ENCODE results near the gene AGTR1.

AGTR1 gene

DNA sequence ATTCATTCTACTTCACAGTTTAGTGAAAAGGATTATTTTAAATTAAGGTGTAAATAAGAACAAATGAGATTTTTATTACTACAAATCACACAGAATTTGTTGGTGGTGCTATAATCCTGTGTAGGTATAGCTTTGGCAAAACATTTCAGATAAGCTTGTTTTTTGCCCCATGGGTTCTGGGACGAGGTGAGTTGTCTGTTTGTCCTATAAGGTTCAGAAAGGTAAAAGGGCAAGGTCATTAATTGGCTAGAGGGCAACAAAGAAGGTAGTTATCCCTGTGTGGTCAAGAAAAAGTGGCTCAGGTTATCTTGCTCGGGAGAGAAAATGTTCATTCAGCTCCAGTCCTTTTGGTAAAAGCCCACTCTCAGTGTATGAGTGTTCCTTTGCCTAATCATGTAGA, 23.2 kb downstream of the AGTR1 start:
- DNase-seq (ENCODE audit: insufficient read length) (no peak), FAIRE-seq (no peak)
- no peak for TF ChIP-seq POLR2A (IDR thresholded peaks at IDR 0.05; ENCODE audit: low read depth, low read length)
- TF ChIP-seq POLR2AphosphoS5 (IDR thresholded peaks at IDR 0.05; ENCODE audit: low read depth, low read length), result no peak
- no peak for TF ChIP-seq TAF1 (IDR thresholded peaks at IDR 0.05; ENCODE audit: borderline replicate concordance, low read depth, low read length)

DNA sequence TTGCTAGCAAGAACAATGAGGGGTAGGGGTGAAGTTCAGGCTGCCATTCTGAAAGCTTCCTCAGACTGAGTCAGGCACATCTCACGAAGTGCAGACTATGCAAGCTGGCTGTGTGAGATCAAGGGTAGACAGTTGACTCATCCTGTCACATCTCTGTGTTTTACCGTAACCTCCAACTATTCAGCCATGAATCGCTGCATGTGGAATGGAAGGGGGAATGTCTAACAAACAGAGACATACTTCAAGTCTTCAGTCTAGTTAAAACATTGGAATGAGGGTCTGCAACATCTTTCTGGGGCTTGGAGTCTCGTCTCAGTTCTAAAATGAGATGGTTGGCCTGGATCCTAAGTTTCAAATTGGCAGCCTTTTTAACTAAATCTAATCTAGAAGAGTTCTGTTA, 25.9 kb downstream of the AGTR1 start:
- TF ChIP-seq POLR2AphosphoS5 (IDR thresholded peaks at IDR 0.05; ENCODE audit: low read depth, low read length) (no peak), TAF1 (IDR thresholded peaks at IDR 0.05; ENCODE audit: borderline replicate concordance, low read depth, low read length) (no peak), POLR2A (IDR thresholded peaks at IDR 0.05; ENCODE audit: low read depth, low read length) (no peak)
- FAIRE-seq (no peak), DNase-seq (ENCODE audit: insufficient read length) (no peak)

DNA sequence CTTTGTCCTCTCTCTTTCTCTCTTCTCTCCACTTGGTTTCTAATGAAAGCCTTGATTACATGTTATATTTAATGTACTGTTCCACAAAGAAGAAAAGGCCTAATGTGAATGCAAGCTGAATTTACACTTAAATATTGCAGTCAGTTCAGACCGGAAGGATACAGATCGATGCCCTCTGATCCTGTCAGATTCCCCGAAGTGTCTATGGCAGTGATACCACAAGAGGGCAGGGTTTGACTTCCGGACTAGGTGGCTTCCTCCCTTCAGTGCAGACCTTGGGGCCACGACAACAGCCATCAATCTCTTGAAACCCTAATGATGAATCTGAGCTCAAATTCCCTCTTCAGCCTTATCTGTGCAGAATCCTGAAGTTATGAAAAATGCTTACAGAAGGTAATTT, 29.5 kb downstream of the AGTR1 start:
- TF ChIP-seq TAF1 (IDR thresholded peaks at IDR 0.05; ENCODE audit: borderline replicate concordance, low read depth, low read length) (no peak), POLR2AphosphoS5 (IDR thresholded peaks at IDR 0.05; ENCODE audit: low read depth, low read length) (no peak), POLR2A (IDR thresholded peaks at IDR 0.05; ENCODE audit: low read depth, low read length) (no peak)
- FAIRE-seq, result no peak
- no peak for DNase-seq (ENCODE audit: insufficient read length)

DNA sequence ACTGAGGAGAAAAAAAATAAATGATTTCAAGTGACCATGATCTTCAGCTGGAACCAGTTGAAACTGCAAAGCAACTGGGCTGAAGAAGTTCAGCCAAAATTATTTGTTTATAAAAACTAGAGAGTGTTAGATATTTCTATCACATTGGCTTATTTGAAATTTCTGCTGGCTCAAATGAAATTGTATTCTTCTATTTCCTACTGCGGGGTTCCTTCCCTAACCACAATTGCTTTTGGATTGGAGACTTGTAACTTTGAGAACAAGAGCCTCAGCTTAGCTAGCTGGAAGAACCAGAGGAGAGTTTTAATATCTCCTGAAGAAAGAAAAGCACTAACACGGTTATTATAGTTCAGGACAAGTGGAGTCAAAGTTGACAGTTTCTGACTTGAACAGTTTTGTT, 31.1 kb downstream of the AGTR1 start:
- TF ChIP-seq POLR2A (IDR thresholded peaks at IDR 0.05; ENCODE audit: low read depth, low read length) (no peak), POLR2AphosphoS5 (IDR thresholded peaks at IDR 0.05; ENCODE audit: low read depth, low read length) (no peak), TAF1 (IDR thresholded peaks at IDR 0.05; ENCODE audit: borderline replicate concordance, low read depth, low read length) (no peak)
- DNase-seq (ENCODE audit: insufficient read length), result no peak
- FAIRE-seq, result no peak

DNA sequence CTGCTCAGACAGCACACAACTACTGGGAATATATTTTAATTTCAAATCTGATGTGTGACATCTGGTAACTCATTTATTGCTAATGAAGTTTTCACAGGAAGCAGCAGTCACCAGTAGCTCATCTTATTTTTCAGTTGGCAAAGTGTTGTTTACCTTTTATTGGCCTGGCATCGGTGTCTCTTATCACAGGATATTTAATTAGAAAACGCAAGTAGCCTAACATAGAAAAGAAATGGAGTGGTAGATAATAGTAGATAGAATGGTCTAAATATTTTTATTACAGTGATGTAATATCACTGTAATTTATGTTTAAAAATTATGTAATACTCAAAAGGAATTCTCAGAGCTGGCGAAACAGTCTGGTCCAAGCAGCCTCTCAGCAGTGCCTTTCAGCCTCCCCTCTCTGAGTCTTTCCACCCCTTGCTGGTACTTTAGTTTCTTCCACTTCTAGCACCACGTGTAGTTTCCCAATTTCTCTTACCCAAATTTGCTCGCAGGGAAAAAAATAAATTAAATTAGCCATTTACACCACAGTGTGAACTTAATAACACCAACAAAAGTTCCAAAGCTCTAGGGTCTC, 31.9 kb downstream of the AGTR1 start:
- DNase-seq (ENCODE audit: insufficient read length) (no peak), FAIRE-seq (no peak)
- no peak for TF ChIP-seq TAF1 (IDR thresholded peaks at IDR 0.05; ENCODE audit: borderline replicate concordance, low read depth, low read length)
- no peak for TF ChIP-seq POLR2A (IDR thresholded peaks at IDR 0.05; ENCODE audit: low read depth, low read length)
- TF ChIP-seq POLR2AphosphoS5 (IDR thresholded peaks at IDR 0.05; ENCODE audit: low read depth, low read length), result no peak

DNA sequence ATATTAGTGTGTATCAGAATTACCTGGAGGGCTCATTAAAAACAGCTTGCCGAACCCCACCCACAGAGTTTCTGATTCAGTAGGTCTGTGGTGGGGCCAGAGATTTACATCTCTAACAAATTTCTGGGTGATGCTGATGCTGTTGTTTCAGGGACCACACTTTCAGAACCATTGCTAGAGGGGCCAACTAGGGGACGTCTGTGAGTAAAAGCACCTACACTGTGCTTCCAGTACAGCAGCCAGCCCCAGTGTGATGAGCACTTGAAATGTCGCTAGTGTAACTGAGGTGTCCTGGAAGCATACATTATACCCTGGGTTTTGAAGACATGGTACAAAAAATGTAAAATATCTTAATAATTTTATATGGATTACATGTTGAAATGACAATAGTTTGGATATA, 33.0 kb downstream of the AGTR1 start:
- FAIRE-seq (no peak), DNase-seq (ENCODE audit: insufficient read length) (no peak)
- no peak for TF ChIP-seq POLR2AphosphoS5 (IDR thresholded peaks at IDR 0.05; ENCODE audit: low read depth, low read length)
- no peak for TF ChIP-seq POLR2A (IDR thresholded peaks at IDR 0.05; ENCODE audit: low read depth, low read length)
- no peak for TF ChIP-seq TAF1 (IDR thresholded peaks at IDR 0.05; ENCODE audit: borderline replicate concordance, low read depth, low read length)

DNA sequence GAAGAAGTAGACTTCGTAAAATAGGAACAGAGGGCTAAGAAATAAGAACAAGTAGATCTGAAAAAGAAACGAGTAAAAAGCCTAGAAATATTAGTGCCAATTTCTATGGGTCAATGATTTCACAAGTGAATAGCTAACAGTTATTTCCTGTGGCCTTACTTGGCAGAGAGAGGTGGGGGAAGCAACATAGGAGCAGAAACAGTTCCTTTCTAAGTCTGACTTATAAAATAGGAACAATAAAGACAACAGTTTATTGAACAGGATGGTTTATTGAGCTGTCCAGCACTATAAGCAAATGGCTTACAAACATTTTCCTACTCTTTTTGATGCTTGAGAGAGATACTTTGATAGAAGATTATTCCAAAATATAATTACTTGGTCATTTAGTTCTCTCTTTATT, 37.9 kb downstream of the AGTR1 start:
- no peak for TF ChIP-seq TAF1 (IDR thresholded peaks at IDR 0.05; ENCODE audit: borderline replicate concordance, low read depth, low read length)
- no peak for TF ChIP-seq POLR2AphosphoS5 (IDR thresholded peaks at IDR 0.05; ENCODE audit: low read depth, low read length)
- no peak for TF ChIP-seq POLR2A (IDR thresholded peaks at IDR 0.05; ENCODE audit: low read depth, low read length)
- DNase-seq (ENCODE audit: insufficient read length) (no peak), FAIRE-seq (no peak)

DNA sequence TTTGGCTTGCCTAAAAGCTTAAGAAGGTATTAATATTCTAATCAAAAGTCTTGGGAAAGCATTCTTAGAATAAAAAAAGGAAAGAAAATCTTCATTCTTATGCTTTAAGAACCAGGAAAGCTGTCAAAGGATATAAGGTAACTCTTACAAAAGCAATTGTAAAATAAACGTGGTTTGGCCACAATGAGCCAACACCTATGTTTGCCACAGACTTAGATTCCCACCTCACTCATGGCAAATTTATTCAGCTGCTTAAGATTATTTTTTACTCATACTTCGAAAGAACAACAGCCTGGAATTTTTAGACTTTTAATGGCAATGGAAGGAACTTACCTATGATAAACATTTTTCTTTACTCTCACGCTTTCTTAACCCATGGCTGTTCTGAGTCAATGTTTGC, 38.4 kb downstream of the AGTR1 start:
- DNase-seq (ENCODE audit: insufficient read length), result no peak
- FAIRE-seq, result no peak

DNA sequence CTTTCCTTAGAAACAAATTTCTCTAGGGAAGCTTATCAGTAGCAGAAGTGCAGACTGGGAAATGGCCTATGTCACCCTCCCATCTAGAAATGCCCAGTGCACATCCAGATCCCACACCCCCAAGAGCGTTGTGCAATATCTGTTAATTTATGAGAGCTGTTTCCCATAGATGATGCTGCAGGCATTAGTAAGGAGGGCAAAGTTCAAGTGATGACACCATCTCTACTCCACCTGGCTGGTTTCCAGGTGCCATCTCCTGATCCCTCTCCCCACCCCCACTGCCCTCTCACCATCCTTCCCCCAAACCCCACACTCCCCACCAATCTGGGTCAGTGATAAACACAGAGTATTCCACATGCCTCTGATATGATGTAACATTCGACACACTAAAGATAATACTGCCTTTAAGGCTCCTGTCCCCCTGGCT, 39.4 kb downstream of the AGTR1 start:
- FAIRE-seq, result no peak
- TF ChIP-seq TAF1 (IDR thresholded peaks at IDR 0.05; ENCODE audit: borderline replicate concordance, low read depth, low read length), result no peak
- TF ChIP-seq POLR2AphosphoS5 (IDR thresholded peaks at IDR 0.05; ENCODE audit: low read depth, low read length), result no peak
- TF ChIP-seq POLR2A (IDR thresholded peaks at IDR 0.05; ENCODE audit: low read depth, low read length), result no peak
- no peak for DNase-seq (ENCODE audit: insufficient read length)

More for the DNA sequence above, 38.4 kb downstream of the AGTR1 start:
- no peak for TF ChIP-seq POLR2AphosphoS5 (IDR thresholded peaks at IDR 0.05; ENCODE audit: low read depth, low read length)
- no peak for TF ChIP-seq TAF1 (IDR thresholded peaks at IDR 0.05; ENCODE audit: borderline replicate concordance, low read depth, low read length)
- no peak for TF ChIP-seq POLR2A (IDR thresholded peaks at IDR 0.05; ENCODE audit: low read depth, low read length)

DNA sequence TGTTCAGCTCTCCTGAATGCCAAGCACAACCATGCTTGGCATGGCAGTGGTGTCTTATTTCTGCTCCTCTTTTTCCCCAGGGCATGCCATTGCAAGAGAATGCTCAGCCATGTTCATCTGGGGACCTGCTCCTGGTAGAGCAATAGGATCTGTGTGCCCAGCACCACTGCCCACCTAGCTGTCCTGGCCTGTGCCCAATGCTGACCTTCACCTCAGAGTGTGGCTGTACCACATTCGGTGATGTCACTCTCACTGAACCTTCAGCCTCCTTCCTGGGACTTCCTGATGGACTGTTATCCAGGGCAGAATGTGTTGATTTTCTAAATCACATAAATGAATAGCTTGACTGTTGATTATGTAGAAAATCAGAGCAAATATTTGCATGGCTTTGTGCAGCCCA, 42.0 kb downstream of the AGTR1 start:
- TF ChIP-seq TAF1 (IDR thresholded peaks at IDR 0.05; ENCODE audit: borderline replicate concordance, low read depth, low read length), result no peak
- TF ChIP-seq POLR2AphosphoS5 (IDR thresholded peaks at IDR 0.05; ENCODE audit: low read depth, low read length), result no peak
- FAIRE-seq (no peak), DNase-seq (ENCODE audit: insufficient read length) (no peak)

DNA sequence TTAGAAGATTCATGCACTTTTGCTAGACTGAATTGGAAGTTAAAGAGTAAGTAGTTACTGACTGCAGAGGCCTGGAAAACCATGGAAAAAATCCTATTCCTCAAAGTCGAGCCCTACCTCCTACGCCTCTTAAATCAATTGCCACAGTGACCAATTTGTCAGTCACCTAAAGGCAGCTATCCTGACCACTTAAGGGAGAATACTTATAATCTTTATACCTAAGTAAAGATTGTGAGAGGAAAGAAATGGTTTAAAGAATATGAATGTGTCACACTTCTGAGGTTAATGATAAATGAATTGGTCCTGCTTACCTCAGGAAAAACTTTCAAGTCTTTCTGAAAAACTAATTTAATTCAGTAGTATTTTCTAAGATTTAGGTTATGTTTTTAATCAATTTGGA, 42.6 kb downstream of the AGTR1 start:
- no peak for DNase-seq (ENCODE audit: insufficient read length)
- FAIRE-seq, result no peak
- no peak for TF ChIP-seq TAF1 (IDR thresholded peaks at IDR 0.05; ENCODE audit: borderline replicate concordance, low read depth, low read length)
- TF ChIP-seq POLR2A (IDR thresholded peaks at IDR 0.05; ENCODE audit: low read depth, low read length), result no peak
- TF ChIP-seq POLR2AphosphoS5 (IDR thresholded peaks at IDR 0.05; ENCODE audit: low read depth, low read length), result no peak

DNA sequence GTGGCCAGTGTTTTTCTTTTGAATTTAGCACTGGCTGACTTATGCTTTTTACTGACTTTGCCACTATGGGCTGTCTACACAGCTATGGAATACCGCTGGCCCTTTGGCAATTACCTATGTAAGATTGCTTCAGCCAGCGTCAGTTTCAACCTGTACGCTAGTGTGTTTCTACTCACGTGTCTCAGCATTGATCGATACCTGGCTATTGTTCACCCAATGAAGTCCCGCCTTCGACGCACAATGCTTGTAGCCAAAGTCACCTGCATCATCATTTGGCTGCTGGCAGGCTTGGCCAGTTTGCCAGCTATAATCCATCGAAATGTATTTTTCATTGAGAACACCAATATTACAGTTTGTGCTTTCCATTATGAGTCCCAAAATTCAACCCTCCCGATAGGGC, 43.5 kb downstream of the AGTR1 start:
- TF ChIP-seq POLR2A (IDR thresholded peaks at IDR 0.05; ENCODE audit: low read depth, low read length), result no peak
- TF ChIP-seq POLR2AphosphoS5 (IDR thresholded peaks at IDR 0.05; ENCODE audit: low read depth, low read length), result no peak
- no peak for TF ChIP-seq TAF1 (IDR thresholded peaks at IDR 0.05; ENCODE audit: borderline replicate concordance, low read depth, low read length)
- DNase-seq (ENCODE audit: insufficient read length) (no peak), FAIRE-seq (no peak)

DNA sequence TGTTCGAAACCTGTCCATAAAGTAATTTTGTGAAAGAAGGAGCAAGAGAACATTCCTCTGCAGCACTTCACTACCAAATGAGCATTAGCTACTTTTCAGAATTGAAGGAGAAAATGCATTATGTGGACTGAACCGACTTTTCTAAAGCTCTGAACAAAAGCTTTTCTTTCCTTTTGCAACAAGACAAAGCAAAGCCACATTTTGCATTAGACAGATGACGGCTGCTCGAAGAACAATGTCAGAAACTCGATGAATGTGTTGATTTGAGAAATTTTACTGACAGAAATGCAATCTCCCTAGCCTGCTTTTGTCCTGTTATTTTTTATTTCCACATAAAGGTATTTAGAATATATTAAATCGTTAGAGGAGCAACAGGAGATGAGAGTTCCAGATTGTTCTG, 44.4 kb downstream of the AGTR1 start:
- TF ChIP-seq POLR2AphosphoS5 (IDR thresholded peaks at IDR 0.05; ENCODE audit: low read depth, low read length) (no peak), TAF1 (IDR thresholded peaks at IDR 0.05; ENCODE audit: borderline replicate concordance, low read depth, low read length) (no peak), POLR2A (IDR thresholded peaks at IDR 0.05; ENCODE audit: low read depth, low read length) (no peak)
- no peak for DNase-seq (ENCODE audit: insufficient read length)
- FAIRE-seq, result no peak

All from GM12892 (cell line).